Muscle layer of duodenum (tissue), 2 donors: Measurements from ENCODE around the gene RBM19.
"Not testable (repeated sequence)": the region's sequence is repeated elsewhere in the genome, so short reads cannot be mapped to it uniquely, and the experiment has no call there.

Experiments used
- H3K27ac ChIP-seq: one replicate; pipeline ENCODE4 v1.7.0; 2013; ENCODE audit warnings: mild to moderate bottlenecking, low read length
- H3K27me3 ChIP-seq: one replicate; pipeline ENCODE4 v1.7.0; 2013; ENCODE audit warnings: low read depth, mild to moderate bottlenecking, control low read depth, low read length
- H3K36me3 ChIP-seq, 2 donors: one replicate each; pipeline ENCODE4 v1.7.0; 2013; ENCODE audit warnings: low read length in 2 of 2, control low read depth in 1 of 2, mild to moderate bottlenecking in 1 of 2; ENCODE audit not compliant: insufficient read depth in 2 of 2, control insufficient read depth in 1 of 2
- H3K4me1 ChIP-seq, 2 donors: one replicate each; pipeline ENCODE4 v1.7.0; 2013; ENCODE audit warnings: low read length in 2 of 2, mild to moderate bottlenecking in 2 of 2, control low read depth in 1 of 2, moderate library complexity in 1 of 2; ENCODE audit not compliant: insufficient read depth in 2 of 2, control insufficient read depth in 1 of 2
- H3K4me3 ChIP-seq, 2 donors: one replicate each; pipeline ENCODE4 v1.7.0; 2013; ENCODE audit warnings: low read length in 2 of 2, low read depth in 1 of 2, mild to moderate bottlenecking in 1 of 2
- H3K9me3 ChIP-seq, 2 donors: one replicate each; pipeline ENCODE4 v1.7.0; 2013; ENCODE audit warnings: low read length in 2 of 2, control low read depth in 1 of 2, mild to moderate bottlenecking in 1 of 2; ENCODE audit not compliant: control insufficient read depth in 1 of 2
- donor health status: healthy.

The RBM19 gene

GRCh38 chr12:113820309-113820708 lies 145.8 kb downstream of the RBM19 start:
- H3K9me3 ChIP-seq, result no peaks in the 10 kb centered on the region
- H3K4me3 ChIP-seq, result no peak overlapping the region
- no peaks in the 10 kb centered on the region for H3K27me3 ChIP-seq
- H3K27ac ChIP-seq, result no peak overlapping the region
- peaks cover 8 to 32% of the 10 kb centered on the region in 2 donors for H3K36me3 ChIP-seq
- H3K4me1 ChIP-seq, result no peaks in the 10 kb centered on the region

- Histone ChIP-seq H3K9me3 (no peaks in the 10 kb centered on the region), H3K36me3 (peaks cover 8 to 32% of the 10 kb centered on the region in 2 donors), H3K27me3 (no peaks in the 10 kb centered on the region), H3K4me3 (no peak overlapping the region), H3K27ac (no peak overlapping the region), H3K4me1 (no peaks in the 10 kb centered on the region)
These were observed 146.6 kb downstream of the RBM19 start for GRCh38 chr12:113819495-113819894.

- no peaks in the 10 kb centered on the region for H3K9me3 ChIP-seq
- H3K4me1 ChIP-seq, result no peaks in the 10 kb centered on the region
- H3K27me3 ChIP-seq, result no peaks in the 10 kb centered on the region
- H3K27ac ChIP-seq, result no peak overlapping the region
- no peak overlapping the region for H3K4me3 ChIP-seq
- peaks cover 8 to 32% of the 10 kb centered on the region in 2 donors for H3K36me3 ChIP-seq
These were observed 147.3 kb downstream of the RBM19 start for GRCh38 chr12:113818833-113819232.

- peaks cover 8 to 32% of the 10 kb centered on the region in 2 donors for H3K36me3 ChIP-seq
- no peak overlapping the region for H3K27ac ChIP-seq
- H3K4me3 ChIP-seq, result no peak overlapping the region
- H3K4me1 ChIP-seq, result no peaks in the 10 kb centered on the region
- no peaks in the 10 kb centered on the region for H3K9me3 ChIP-seq
- no peaks in the 10 kb centered on the region for H3K27me3 ChIP-seq
These were observed 147.8 kb downstream of the RBM19 start for GRCh38 chr12:113818283-113818682.

GRCh38 chr12:113816866-113817265 lies 149.3 kb downstream of the RBM19 start:
- Histone ChIP-seq H3K4me1 (no peaks in the 10 kb centered on the region), H3K4me3 (no peak overlapping the region), H3K9me3 (peaks cover 0 to under 1% of the 10 kb centered on the region in 2 donors), H3K27me3 (no peaks in the 10 kb centered on the region), H3K36me3 (peaks cover 2 to 29% of the 10 kb centered on the region in 2 donors), H3K27ac (no peak overlapping the region)

GRCh38 chr12:113815031-113815430 lies 151.1 kb downstream of the RBM19 start:
- no peak overlapping the region for H3K4me3 ChIP-seq
- no peaks in the 10 kb centered on the region for H3K27me3 ChIP-seq
- H3K36me3 ChIP-seq, result peaks cover 0 to 16% of the 10 kb centered on the region in 2 donors
- H3K27ac ChIP-seq, result no peak overlapping the region
- no peaks in the 10 kb centered on the region for H3K4me1 ChIP-seq
- peaks cover 5 to 7% of the 10 kb centered on the region in 2 donors for H3K9me3 ChIP-seq

GRCh38 chr12:113813229-113813541 lies 152.9 kb downstream of the RBM19 start:
- Histone ChIP-seq H3K36me3 (peaks cover 0 to 16% of the 10 kb centered on the region in 2 donors), H3K4me3 (no peak overlapping the region), H3K27ac (no peak overlapping the region), H3K9me3 (peaks cover 5 to 7% of the 10 kb centered on the region in 2 donors), H3K4me1 (no peaks in the 10 kb centered on the region), H3K27me3 (no peaks in the 10 kb centered on the region)

- Histone ChIP-seq H3K27ac (no peak overlapping the region), H3K4me1 (no peaks in the 10 kb centered on the region), H3K9me3 (peaks cover 5 to 7% of the 10 kb centered on the region in 2 donors), H3K27me3 (no peaks in the 10 kb centered on the region), H3K36me3 (peaks cover 0 to 14% of the 10 kb centered on the region in 2 donors), H3K4me3 (no peak overlapping the region)
These were observed 153.5 kb downstream of the RBM19 start for GRCh38 chr12:113812411-113813228.

GRCh38 chr12:113809462-113810220 lies 156.5 kb downstream of the RBM19 start:
- H3K27me3 ChIP-seq, H3K4me3 ChIP-seq, H3K4me1 ChIP-seq, H3K27ac ChIP-seq, H3K36me3 ChIP-seq: not testable (repeated sequence)
- peaks cover 5 to 22% of the 10 kb centered on the region in 2 donors for H3K9me3 ChIP-seq

- peaks cover 5 to 22% of the 10 kb centered on the region in 2 donors for H3K9me3 ChIP-seq
- H3K27ac ChIP-seq, result no peak overlapping the region
- no peaks in the 10 kb centered on the region for H3K4me1 ChIP-seq
- H3K36me3 ChIP-seq, result no peaks in the 10 kb centered on the region
- no peaks in the 10 kb centered on the region for H3K27me3 ChIP-seq
- H3K4me3 ChIP-seq, result no peak overlapping the region
These were observed 157.8 kb downstream of the RBM19 start for GRCh38 chr12:113808095-113808951.

- peaks cover 0 to 15% of the 10 kb centered on the region in 2 donors for H3K9me3 ChIP-seq
- H3K4me3 ChIP-seq, result no peak overlapping the region
- no peak overlapping the region for H3K27ac ChIP-seq
- no peaks in the 10 kb centered on the region for H3K27me3 ChIP-seq
- no peaks in the 10 kb centered on the region for H3K36me3 ChIP-seq
- no peaks in the 10 kb centered on the region for H3K4me1 ChIP-seq
These were observed 160.5 kb downstream of the RBM19 start for GRCh38 chr12:113805673-113806072.
